GM18909 (cell line): ENCODE measurements around the gene TSPAN33.
"Not testable (repeated sequence)": the region's sequence is repeated elsewhere in the genome, so short reads cannot be mapped to it uniquely, and the experiment has no call there.

Experiments
- ATAC-seq: cut with Tn5 transposase; IDR thresholded peaks from one replicate; pipeline ENCODE4 v1.9.1; 2021; ENCODE audit warnings: mild to moderate bottlenecking; ENCODE audit not compliant: unreplicated experiment, poor library complexity

Gene TSPAN33

DNA sequence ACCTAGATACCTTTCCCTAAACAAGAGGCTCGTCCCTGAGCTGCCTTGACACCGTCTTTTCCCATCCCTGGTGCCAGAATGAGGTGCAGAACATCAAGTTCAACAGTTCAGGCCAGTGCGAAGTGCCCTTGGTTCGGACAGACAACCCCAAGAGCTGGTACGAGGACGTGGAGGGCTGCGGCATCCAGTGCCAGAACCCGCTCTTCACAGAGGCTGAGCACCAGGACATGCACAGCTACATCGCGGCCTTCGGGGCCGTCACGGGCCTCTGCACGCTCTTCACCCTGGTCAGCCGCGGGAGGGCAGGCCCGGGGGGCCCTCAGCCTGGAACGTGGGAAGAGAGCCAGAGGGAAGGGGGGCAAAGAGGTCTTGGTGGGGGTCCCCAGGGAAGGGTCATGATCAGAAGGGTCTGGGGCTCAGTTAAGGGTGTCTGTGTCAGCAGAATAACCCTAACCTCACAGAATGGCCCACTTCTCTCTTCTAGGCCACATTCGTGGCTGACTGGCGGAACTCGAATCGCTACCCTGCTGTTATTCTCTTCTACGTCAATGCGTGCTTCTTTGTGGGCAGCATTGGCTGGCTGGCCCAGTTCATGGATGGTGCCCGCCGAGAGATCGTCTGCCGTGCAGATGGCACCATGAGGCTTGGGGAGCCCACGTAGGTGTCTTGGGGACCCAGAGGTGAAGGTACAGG, 60.8 kb downstream of the TSPAN33 start:
- no peak for ATAC-seq

GRCh38 chr7:129205987-129206785, 61.7 kb downstream of the TSPAN33 start:
- ATAC-seq: no peak

- no peak for ATAC-seq
Measured at GRCh38 chr7:129208667-129209066, 64.2 kb downstream of the TSPAN33 start.

DNA sequence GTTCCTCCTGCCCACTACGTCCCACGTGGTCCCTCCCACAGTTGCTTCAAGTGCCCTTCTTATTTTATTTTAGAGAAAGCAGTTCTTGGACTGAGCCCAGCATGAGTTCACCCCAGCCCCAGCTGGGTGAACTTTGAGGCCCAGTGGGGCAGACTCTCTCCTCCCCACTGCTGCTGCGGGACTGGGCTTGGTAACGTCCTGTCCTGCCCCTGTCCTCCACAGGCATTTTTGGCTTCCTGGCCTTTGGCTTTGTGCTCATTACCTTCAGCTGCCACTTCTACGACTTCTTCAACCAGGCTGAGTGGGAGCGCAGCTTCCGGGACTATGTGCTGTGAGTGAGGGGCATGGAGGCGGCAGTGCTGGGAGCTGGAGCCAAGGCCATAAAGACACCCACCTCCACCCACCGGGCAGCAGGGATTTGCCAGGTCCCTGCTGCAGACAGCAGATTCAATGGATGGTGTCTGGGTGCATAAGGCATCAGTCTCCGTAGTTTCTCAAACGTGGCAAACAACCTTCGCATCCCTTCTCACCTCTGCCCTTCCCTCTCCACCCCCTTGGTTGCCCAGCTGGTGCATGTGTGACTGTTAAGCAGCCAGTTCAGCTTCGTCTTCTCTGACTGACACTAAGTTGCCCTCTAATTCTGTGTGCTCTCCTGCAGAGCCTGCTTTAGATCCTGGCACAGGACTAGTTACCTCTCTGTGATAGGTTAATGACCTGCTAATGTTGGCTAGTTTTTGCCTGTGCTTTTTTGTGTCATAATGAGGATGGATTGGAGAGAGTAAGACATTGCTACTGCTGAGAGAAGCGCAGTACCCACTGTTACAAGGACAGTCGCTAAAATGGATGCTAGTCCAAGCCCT, 64.8 kb downstream of the TSPAN33 start:
- no peak for ATAC-seq

DNA sequence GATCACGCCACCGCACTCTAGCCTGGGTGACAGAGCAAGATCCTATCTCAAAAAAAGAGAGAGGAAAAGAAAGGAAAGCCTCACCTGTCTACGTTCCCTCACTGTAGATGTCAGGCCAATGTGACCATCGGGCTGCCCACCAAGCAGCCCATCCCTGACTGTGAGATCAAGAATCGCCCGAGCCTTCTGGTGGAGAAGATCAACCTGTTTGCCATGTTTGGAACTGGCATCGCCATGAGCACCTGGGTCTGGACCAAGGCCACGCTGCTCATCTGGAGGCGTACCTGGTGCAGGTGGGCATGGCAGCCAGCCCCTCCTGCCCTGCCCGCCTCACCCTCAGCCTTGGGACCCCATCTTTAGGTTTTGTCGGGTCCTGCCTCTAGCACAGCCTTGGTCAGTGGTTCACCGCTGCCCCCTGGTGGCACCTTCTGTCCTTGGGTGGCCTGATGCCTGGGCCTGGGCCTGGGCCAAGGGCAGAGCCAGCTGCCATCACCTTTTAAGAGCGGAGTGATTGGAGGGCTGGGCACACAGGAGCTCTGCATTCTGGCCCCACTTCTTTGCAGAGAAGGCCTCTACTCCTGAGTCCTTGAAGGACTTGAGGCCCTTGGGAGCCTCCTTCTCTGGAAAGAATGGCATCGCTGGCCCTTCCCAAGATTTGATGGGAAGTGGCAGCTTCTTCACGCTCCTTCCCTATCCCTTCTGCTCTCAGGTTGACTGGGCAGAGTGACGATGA, 65.9 kb downstream of the TSPAN33 start:
- ATAC-seq: peak; percentile 68

GRCh38 chr7:129210989-129211312, 66.4 kb downstream of the TSPAN33 start:
- ATAC-seq: no peak

DNA sequence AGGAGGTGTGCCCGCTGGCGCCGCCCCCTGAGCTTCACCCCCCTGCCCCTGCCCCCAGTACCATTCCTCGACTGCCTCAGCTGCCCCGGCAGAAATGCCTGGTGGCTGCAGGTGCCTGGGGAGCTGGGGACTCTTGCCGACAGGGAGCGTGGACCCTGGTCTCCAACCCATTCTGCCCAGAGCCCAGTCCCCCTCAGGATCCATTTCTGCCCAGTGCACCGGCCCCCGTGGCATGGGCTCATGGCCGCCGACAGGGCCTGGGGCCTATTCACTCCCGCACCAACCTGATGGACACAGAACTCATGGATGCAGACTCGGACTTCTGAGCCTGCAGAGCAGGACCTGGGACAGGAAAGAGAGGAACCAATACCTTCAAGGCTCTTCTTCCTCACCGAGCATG, 67.6 kb downstream of the TSPAN33 start:
- no peak for ATAC-seq

- no peak for ATAC-seq
Measured at GRCh38 chr7:129212596-129212995, 68.1 kb downstream of the TSPAN33 start.

DNA sequence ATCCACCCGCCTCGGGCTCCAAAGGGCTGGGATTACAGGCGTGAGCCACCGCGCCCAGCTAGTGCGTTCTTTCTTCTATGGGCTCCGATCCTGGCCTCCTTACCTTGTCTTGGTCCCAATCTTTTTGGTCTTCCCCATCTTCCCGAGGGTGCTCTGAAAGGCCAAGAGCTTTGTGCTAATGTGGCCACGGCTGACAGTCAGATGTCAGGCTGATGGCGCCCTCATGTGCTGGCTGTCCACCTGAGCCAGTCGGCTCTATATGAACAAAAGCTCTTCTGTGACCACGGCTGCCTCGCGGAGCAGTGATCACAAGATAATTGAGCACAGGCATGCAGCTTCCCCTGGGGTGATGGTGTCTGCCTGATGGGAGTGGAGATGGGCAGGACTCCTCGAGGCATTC, 69.3 kb downstream of the TSPAN33 start:
- no peak for ATAC-seq

DNA sequence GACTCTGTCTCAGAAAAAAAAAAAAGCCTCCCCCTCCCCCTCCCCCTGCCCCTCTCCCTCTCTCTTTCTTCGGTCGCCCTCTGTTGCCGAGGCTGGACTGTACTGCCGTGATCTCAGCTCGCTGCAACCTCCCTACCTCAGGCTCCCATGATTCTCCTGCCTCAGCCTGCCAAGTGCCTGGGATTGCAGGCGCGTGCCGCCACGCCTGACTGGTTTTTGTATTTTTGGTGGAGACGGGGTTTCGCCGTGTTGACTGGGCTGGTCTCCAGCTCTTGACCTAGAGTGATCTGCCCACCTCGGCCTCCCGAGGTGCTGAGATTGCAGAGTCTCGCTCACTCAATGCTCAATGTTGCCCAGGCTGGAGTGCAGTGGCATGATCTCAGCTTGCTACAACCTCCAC, 71.2 kb downstream of the TSPAN33 start:
- not testable (repeated sequence) for ATAC-seq

GRCh38 chr7:129216101-129216715, 71.7 kb downstream of the TSPAN33 start:
- not testable (repeated sequence) for ATAC-seq

DNA sequence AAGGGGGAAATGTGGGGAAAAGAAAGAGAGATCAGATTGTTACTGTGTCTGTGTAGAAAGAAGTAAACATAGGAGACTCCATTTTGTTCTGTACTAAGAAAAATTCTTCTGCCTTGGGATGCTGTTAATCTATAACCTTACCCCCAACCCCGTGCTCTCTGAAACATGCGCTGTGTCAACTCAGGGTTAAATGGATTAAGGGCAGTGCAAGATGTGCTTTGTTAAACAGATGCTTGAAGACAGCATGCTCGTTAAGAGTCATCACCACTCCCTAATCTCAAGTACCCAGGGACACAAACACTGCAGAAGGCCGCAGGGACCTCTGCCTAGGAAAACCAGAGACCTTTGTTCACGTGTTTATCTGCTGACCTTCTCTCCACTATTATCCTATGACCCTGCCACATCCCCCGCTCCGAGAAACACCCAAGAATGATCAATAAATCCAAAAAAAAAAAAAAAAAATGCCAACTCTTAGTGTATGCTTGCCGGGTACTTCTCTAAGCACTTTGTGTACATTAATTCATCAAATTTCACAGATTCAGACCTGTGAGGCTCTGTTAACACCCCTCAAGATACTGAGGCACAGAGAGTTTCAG, 72.4 kb downstream of the TSPAN33 start:
- not testable (repeated sequence) for ATAC-seq

- ATAC-seq: peak; percentile 81
Measured at GRCh38 chr7:129218514-129219062, 74.1 kb downstream of the TSPAN33 start.

- not testable (repeated sequence) for ATAC-seq
Measured at GRCh38 chr7:129219166-129219565, 74.7 kb downstream of the TSPAN33 start.
